WERI-Rb-1 (cell line): ENCODE data around the gene SORL1.
"Not testable (repeated sequence)": the region's sequence is repeated elsewhere in the genome, so short reads cannot be mapped to it uniquely, and the experiment has no call there.

Experiments used
- DNase-seq: peaks from one replicate; pipeline ENCODE4 v3.0.0-alpha.2; 2020
- H3K27ac ChIP-seq: fragments of 250-450 bp; sonication (Bioruptor Pico); 2 replicates; pipeline ENCODE4 v1.5.1; 2020; ENCODE audit warnings: mild to moderate bottlenecking, moderate library complexity
- H3K27me3 ChIP-seq: fragments of 250-450 bp; sonication (Bioruptor Pico); 2 replicates; pipeline ENCODE4 v1.5.1; 2021; ENCODE audit warnings: mild to moderate bottlenecking, low read depth, moderate library complexity; ENCODE audit not compliant: insufficient read depth, severe bottlenecking
- H3K36me3 ChIP-seq: fragments of 250-450 bp; sonication (Bioruptor Pico); 2 replicates; pipeline ENCODE4 v1.5.1; 2020; ENCODE audit warnings: mild to moderate bottlenecking, moderate library complexity
- H3K4me3 ChIP-seq: 2 replicates; pipeline ENCODE4 v1.5.1; 2011; ENCODE audit warnings: low read depth, mild to moderate bottlenecking, control low read depth, low read length
- H3K9me3 ChIP-seq: fragments of 250-450 bp; sonication (Bioruptor Pico); 2 replicates; pipeline ENCODE4 v1.5.1; 2021; ENCODE audit warnings: mild to moderate bottlenecking, moderate library complexity; ENCODE audit not compliant: severe bottlenecking
- CTCF ChIP-seq: IDR thresholded peaks from 2 replicates; pipeline ENCODE4 v1.5.1; 2011; ENCODE audit warnings: low read depth, mild to moderate bottlenecking, control low read depth, inconsistent platforms, low read length

SORL1 gene

GRCh38 chr11:121563003-121563402, 110.9 kb downstream of the SORL1 start:
- no peak overlapping the region for H3K27ac ChIP-seq
- no peaks in the 10 kb centered on the region for H3K9me3 ChIP-seq
- TF ChIP-seq CTCF = no peak
- no peaks in the 10 kb centered on the region for H3K36me3 ChIP-seq
- H3K27me3 ChIP-seq = no peaks in the 10 kb centered on the region
- no peak overlapping the region for H3K4me3 ChIP-seq
- DNase-seq = no peak

GRCh38 chr11:121563900-121564822, 112.0 kb downstream of the SORL1 start:
- Histone ChIP-seq H3K9me3 (no peaks in the 10 kb centered on the region), H3K27me3 (no peaks in the 10 kb centered on the region), H3K4me3 (no peak overlapping the region), H3K36me3 (no peaks in the 10 kb centered on the region), H3K27ac (no peak overlapping the region)
- no peak for TF ChIP-seq CTCF
- DNase-seq = no peak

- no peaks in the 10 kb centered on the region for H3K27me3 ChIP-seq
- H3K27ac ChIP-seq = no peak overlapping the region
- DNase-seq = no peak
- no peaks in the 10 kb centered on the region for H3K36me3 ChIP-seq
- H3K9me3 ChIP-seq = no peaks in the 10 kb centered on the region
- H3K4me3 ChIP-seq = no peak overlapping the region
- no peak for TF ChIP-seq CTCF
These were observed 113.0 kb downstream of the SORL1 start for GRCh38 chr11:121564948-121565684.

- Histone ChIP-seq H3K27ac (no peak overlapping the region), H3K27me3 (no peaks in the 10 kb centered on the region), H3K36me3 (no peaks in the 10 kb centered on the region), H3K4me3 (no peak overlapping the region), H3K9me3 (no peaks in the 10 kb centered on the region)
- TF ChIP-seq CTCF = no peak
- no peak for DNase-seq
These were observed 114.4 kb downstream of the SORL1 start for GRCh38 chr11:121566279-121567168.

- no peaks in the 10 kb centered on the region for H3K9me3 ChIP-seq
- H3K27me3 ChIP-seq = no peaks in the 10 kb centered on the region
- H3K36me3 ChIP-seq = no peaks in the 10 kb centered on the region
- H3K4me3 ChIP-seq = no peak overlapping the region
- DNase-seq = no peak
- TF ChIP-seq CTCF = no peak
- no peak overlapping the region for H3K27ac ChIP-seq
These were observed 115.9 kb downstream of the SORL1 start for GRCh38 chr11:121567995-121568394.

- not testable (repeated sequence) for H3K36me3 ChIP-seq
These were observed 117.5 kb downstream of the SORL1 start for GRCh38 chr11:121569332-121570299.

More at GRCh38 chr11:121569332-121570299, 117.5 kb downstream of the SORL1 start:
- not testable (repeated sequence) for DNase-seq, H3K4me3 ChIP-seq, H3K27me3 ChIP-seq, H3K9me3 ChIP-seq, H3K27ac ChIP-seq
